ENCODE measurements around the gene FNDC11.
"Not testable (repeated sequence)": the region's sequence is repeated elsewhere in the genome, so short reads cannot be mapped to it uniquely, and the experiment has no call there.

DNA sequence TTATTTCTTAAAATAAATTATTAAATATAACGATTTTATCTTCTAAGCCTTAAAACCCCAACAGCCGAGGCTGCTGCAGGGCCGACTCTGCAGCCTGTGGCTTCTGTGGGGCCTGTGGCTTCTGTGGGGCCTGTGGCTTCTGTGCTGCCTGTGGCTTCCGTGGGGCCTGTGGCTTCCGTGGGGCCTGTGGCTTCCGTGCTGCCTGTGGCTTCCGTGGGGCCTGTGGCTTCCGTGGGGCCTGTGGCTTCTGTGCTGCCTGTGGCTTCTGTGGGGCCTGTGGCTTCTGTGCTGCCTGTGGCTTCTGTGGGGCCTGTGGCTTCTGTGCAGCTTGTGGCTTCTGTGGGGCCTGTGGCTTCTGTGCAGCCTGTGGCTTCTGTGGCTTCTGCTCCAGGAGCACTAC lies 47.7 kb downstream of the FNDC11 start:
- TF ChIP-seq, protein P1, sequence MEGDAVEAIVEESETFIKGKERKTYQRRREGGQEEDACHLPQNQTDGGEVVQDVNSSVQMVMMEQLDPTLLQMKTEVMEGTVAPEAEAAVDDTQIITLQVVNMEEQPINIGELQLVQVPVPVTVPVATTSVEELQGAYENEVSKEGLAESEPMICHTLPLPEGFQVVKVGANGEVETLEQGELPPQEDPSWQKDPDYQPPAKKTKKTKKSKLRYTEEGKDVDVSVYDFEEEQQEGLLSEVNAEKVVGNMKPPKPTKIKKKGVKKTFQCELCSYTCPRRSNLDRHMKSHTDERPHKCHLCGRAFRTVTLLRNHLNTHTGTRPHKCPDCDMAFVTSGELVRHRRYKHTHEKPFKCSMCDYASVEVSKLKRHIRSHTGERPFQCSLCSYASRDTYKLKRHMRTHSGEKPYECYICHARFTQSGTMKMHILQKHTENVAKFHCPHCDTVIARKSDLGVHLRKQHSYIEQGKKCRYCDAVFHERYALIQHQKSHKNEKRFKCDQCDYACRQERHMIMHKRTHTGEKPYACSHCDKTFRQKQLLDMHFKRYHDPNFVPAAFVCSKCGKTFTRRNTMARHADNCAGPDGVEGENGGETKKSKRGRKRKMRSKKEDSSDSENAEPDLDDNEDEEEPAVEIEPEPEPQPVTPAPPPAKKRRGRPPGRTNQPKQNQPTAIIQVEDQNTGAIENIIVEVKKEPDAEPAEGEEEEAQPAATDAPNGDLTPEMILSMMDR (IDR thresholded peaks at IDR 0.05) = not testable (repeated sequence)
- not testable (repeated sequence) for TF ChIP-seq POLR2A (IDR thresholded peaks at IDR 0.05)
